NB4 (cell line): ENCODE data around the gene TMPRSS9.

Experiments
- DNase-seq: peaks from one replicate; pipeline ENCODE4 v3.0.0; 2010; ENCODE audit warnings: low read depth
- H3K4me3 ChIP-seq: one replicate; pipeline ENCODE4 v1.5.1; 2011; ENCODE audit warnings: mild to moderate bottlenecking, low read depth, low read length, moderate library complexity
- CTCF ChIP-seq: IDR thresholded peaks from one replicate; pipeline ENCODE4 v1.5.1; 2012; ENCODE audit warnings: low read depth, low read length
- MAX ChIP-seq: IDR thresholded peaks from 2 replicates; pipeline ENCODE4 v1.6.1; 2011; ENCODE audit warnings: low read depth, low read length
- MYC ChIP-seq: IDR thresholded peaks from 2 replicates; pipeline ENCODE4 v1.6.1; 2011; ENCODE audit warnings: low read depth, low read length
- POLR2A ChIP-seq: IDR thresholded peaks from 2 replicates; pipeline ENCODE4 v1.6.1; 2011; ENCODE audit warnings: mild to moderate bottlenecking; ENCODE audit not compliant: insufficient read length; ENCODE audit errors: extremely low read depth

Gene TMPRSS9

GRCh38 chr19:2358548-2359173, 1.4 kb upstream of the TMPRSS9 start:
- no peak overlapping the region for H3K4me3 ChIP-seq
- TF ChIP-seq CTCF (no peak), POLR2A (no peak), MAX (no peak), MYC (no peak)
- no peak for DNase-seq

- DNase-seq: no peak
- TF ChIP-seq CTCF: no peak
- no peak overlapping the region for H3K4me3 ChIP-seq
Observed at GRCh38 chr19:2360833-2361232, 768 bp downstream of the TMPRSS9 start.

- no peak overlapping the region for H3K4me3 ChIP-seq
- TF ChIP-seq MYC (no peak), POLR2A (no peak), CTCF (no peak), MAX (no peak)
- DNase-seq: no peak
Observed at GRCh38 chr19:2361246-2362045, 1.4 kb downstream of the TMPRSS9 start.

- no peak for DNase-seq
- no peak overlapping the region for H3K4me3 ChIP-seq
- no peak for TF ChIP-seq CTCF
- no peak for TF ChIP-seq MAX
- TF ChIP-seq MYC: no peak
- no peak for TF ChIP-seq POLR2A
Observed at GRCh38 chr19:2362046-2362969, 2.2 kb downstream of the TMPRSS9 start.

GRCh38 chr19:2362970-2363300, 2.9 kb downstream of the TMPRSS9 start:
- no peak for DNase-seq
- no peak for TF ChIP-seq POLR2A
- no peak for TF ChIP-seq MYC
- TF ChIP-seq CTCF: no peak
- H3K4me3 ChIP-seq: no peak overlapping the region
